DND-41 (cell line): ENCODE results near the gene GRM5.
"Not testable (repeated sequence)": the region's sequence is repeated elsewhere in the genome, so short reads cannot be mapped to it uniquely, and the experiment has no call there.

ENCODE experiments used
- EZH2 ChIP-seq: IDR thresholded peaks from 3 replicates; pipeline ENCODE4 v1.6.1; 2012; ENCODE audit warnings: borderline replicate concordance, low read depth, mild to moderate bottlenecking, moderate library complexity, low read length, inconsistent platforms; ENCODE audit not compliant: severe bottlenecking
- TF ChIP-seq, protein P1 (sequence below): IDR thresholded peaks from 2 replicates; pipeline ENCODE4 v1.5.1; 2012; ENCODE audit warnings: borderline replicate concordance, low read length, moderate library complexity, mild to moderate bottlenecking; ENCODE audit not compliant: poor library complexity, severe bottlenecking; ENCODE audit errors: extremely low read depth

DNA sequence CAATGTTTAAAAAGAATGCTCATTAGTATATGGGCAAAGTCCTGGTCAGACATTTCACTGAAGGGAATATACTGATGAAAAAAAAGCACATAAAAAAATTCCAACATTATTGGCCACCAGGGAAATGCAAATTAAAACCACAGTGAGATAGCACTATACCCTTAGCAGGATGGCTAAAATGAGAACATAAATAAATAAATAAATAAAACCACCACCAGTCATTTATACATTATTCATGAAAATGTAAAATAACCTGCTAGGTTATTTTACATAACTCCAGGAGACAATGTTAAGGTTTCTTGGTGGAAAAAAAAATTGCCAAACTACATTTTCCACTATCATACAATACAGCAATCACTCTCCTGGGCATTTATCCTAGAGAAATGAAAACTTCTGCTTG is 64.9 kb downstream of the GRM5 start:
- TF ChIP-seq, protein P1, sequence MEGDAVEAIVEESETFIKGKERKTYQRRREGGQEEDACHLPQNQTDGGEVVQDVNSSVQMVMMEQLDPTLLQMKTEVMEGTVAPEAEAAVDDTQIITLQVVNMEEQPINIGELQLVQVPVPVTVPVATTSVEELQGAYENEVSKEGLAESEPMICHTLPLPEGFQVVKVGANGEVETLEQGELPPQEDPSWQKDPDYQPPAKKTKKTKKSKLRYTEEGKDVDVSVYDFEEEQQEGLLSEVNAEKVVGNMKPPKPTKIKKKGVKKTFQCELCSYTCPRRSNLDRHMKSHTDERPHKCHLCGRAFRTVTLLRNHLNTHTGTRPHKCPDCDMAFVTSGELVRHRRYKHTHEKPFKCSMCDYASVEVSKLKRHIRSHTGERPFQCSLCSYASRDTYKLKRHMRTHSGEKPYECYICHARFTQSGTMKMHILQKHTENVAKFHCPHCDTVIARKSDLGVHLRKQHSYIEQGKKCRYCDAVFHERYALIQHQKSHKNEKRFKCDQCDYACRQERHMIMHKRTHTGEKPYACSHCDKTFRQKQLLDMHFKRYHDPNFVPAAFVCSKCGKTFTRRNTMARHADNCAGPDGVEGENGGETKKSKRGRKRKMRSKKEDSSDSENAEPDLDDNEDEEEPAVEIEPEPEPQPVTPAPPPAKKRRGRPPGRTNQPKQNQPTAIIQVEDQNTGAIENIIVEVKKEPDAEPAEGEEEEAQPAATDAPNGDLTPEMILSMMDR = not testable (repeated sequence)
- TF ChIP-seq EZH2 = not testable (repeated sequence)
